Activated T-helper 1 cell treated with anti-CD3 and anti-CD28 coated beads, Interleukin-2, amount 50 U/mL, for 16 hours (primary cell): Measurements from ENCODE around the gene MEGF6.

Source experiments
- DNase-seq, 2 donors: peaks; one replicate each; pipeline ENCODE4 v3.0.0-alpha.2; 2020; ENCODE audit warnings: low read depth in 1 of 2, low spot score in 1 of 2

The MEGF6 gene

GRCh38 chr1:3491291-3492246 lies 119.7 kb downstream of the MEGF6 start:
- peak; percentile 74 to 76 for DNase-seq

- DNase-seq, result no peak
Observed at GRCh38 chr1:3490046-3490745, 121.1 kb downstream of the MEGF6 start.

GRCh38 chr1:3488432-3488831 lies 122.9 kb downstream of the MEGF6 start:
- no peak for DNase-seq

GRCh38 chr1:3485016-3485415 lies 126.3 kb downstream of the MEGF6 start:
- DNase-seq, result no peak

GRCh38 chr1:3483801-3484444 lies 127.4 kb downstream of the MEGF6 start:
- peak; percentile 19 to 24 for DNase-seq

GRCh38 chr1:3483380-3483779 lies 127.9 kb downstream of the MEGF6 start:
- no peak for DNase-seq

- DNase-seq, result no peak
Observed at GRCh38 chr1:3482378-3482849, 128.9 kb downstream of the MEGF6 start.

GRCh38 chr1:3481836-3482375 lies 129.4 kb downstream of the MEGF6 start:
- DNase-seq, result no peak

GRCh38 chr1:3481046-3481445 lies 130.3 kb downstream of the MEGF6 start:
- DNase-seq, result no peak

GRCh38 chr1:3480369-3480719 lies 131.0 kb downstream of the MEGF6 start:
- no peak for DNase-seq

GRCh38 chr1:3479511-3480368 lies 131.6 kb downstream of the MEGF6 start:
- DNase-seq, result no peak

GRCh38 chr1:3478187-3478586 lies 133.1 kb downstream of the MEGF6 start:
- no peak for DNase-seq

- no peak for DNase-seq
Observed at GRCh38 chr1:3477241-3477995, 133.9 kb downstream of the MEGF6 start.

GRCh38 chr1:3476666-3477065 lies 134.6 kb downstream of the MEGF6 start:
- DNase-seq, result no peak

GRCh38 chr1:3475839-3476573 lies 135.3 kb downstream of the MEGF6 start:
- no peak for DNase-seq

- DNase-seq, result no peak
Observed at GRCh38 chr1:3474421-3474820, 136.9 kb downstream of the MEGF6 start.

- no peak for DNase-seq
Observed at GRCh38 chr1:3474016-3474415, 137.3 kb downstream of the MEGF6 start.

- no peak for DNase-seq
Observed at GRCh38 chr1:3473381-3473844, 137.9 kb downstream of the MEGF6 start.

GRCh38 chr1:3472906-3473305 lies 138.4 kb downstream of the MEGF6 start:
- no peak for DNase-seq
